Parathyroid adenoma (tissue), 2 donors: Measurements from ENCODE around the gene FOXC1.

Experiments used
- H2AFZ ChIP-seq: fragments of 300-600 bp; sonication (generic); one replicate; pipeline ENCODE4 v1.7.0; 2017; ENCODE audit warnings: antibody characterized with exemption, mild to moderate bottlenecking
- H3K27ac ChIP-seq: fragments of 300-600 bp; sonication (generic); one replicate; pipeline ENCODE4 v1.7.0; 2017
- H3K27me3 ChIP-seq: fragments of 300-600 bp; sonication (generic); one replicate; pipeline ENCODE4 v1.7.0; 2017; ENCODE audit warnings: low read length; ENCODE audit not compliant: control insufficient read depth, insufficient read depth
- H3K36me3 ChIP-seq: fragments of 300-600 bp; sonication (generic); one replicate; pipeline ENCODE4 v1.7.0; 2017; ENCODE audit warnings: low read length; ENCODE audit not compliant: control insufficient read depth, insufficient read depth
- H3K4me1 ChIP-seq: fragments of 300-600 bp; sonication (generic); one replicate; pipeline ENCODE4 v1.7.0; 2017; ENCODE audit warnings: control low read depth
- H3K4me2 ChIP-seq: fragments of 300-600 bp; sonication (generic); one replicate; pipeline ENCODE4 v1.7.0; 2017; ENCODE audit warnings: low read length
- H3K4me3 ChIP-seq: fragments of 300-600 bp; sonication (generic); one replicate; pipeline ENCODE4 v1.7.0; 2017; ENCODE audit warnings: low read depth, low read length
- H3K79me2 ChIP-seq: fragments of 300-600 bp; sonication (generic); one replicate; pipeline ENCODE4 v1.7.0; 2017; ENCODE audit warnings: control low read depth
- H3K9ac ChIP-seq: fragments of 300-600 bp; sonication (generic); one replicate; pipeline ENCODE4 v1.7.0; 2017; ENCODE audit warnings: mild to moderate bottlenecking
- H3K9me3 ChIP-seq: fragments of 300-600 bp; sonication (generic); one replicate; pipeline ENCODE4 v1.7.0; 2017; ENCODE audit warnings: low read length; ENCODE audit not compliant: control insufficient read depth
- CTCF ChIP-seq: fragments of 300-600 bp; sonication (generic); IDR thresholded peaks from one replicate; pipeline ENCODE4 v1.7.0; 2017; ENCODE audit warnings: antibody characterized with exemption, mild to moderate bottlenecking
- donor health status: primary hyperparathyroidism.

Gene FOXC1

DNA sequence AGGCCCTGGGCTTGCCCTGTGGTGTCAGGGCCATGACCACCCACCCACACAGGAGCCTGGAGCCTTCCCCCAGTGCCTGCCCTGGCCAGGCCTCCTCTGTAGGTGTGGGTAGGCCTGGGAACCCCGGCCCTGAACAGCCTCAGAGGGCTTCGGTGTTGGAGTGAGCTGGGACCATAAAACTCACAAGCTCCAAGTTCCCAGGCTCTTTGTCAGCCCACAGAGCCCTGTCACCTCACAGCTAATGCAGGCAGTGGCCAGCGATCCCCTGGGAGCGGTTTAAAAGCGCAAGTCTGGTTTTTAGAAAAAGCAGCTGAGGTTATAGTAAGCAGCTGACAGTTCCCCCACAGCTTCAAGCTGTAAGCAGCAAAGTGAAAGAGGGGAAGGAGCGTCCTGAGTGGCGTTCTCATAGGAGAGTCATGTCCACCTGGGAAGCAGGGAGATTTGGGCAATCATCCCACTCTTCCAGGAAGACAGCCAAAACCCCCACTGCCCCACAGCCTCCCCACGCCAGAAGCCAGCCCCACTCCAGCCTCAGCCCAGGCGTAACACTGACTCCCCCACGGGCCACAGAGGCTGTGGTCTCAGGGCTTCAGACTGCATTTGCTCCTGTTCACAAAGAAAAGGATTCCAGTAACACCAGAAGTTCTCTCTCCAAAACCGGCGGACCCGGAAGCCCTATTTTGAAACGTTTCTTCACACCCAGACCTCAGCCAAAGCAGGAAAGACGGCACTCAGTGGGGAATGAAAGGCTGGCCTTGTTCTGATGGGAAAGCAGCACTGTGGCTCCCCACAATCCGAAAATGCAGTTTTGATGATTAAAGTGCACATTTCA is 34.3 kb upstream of the FOXC1 start:
- H3K4me1 ChIP-seq = no peaks in the 10 kb centered on the region
- H3K9me3 ChIP-seq = no peaks in the 10 kb centered on the region
- H3K4me2 ChIP-seq = no peak overlapping the region
- H3K27me3 ChIP-seq = no peaks in the 10 kb centered on the region
- no peaks in the 10 kb centered on the region for H3K36me3 ChIP-seq
- no peak overlapping the region for H3K4me3 ChIP-seq
- TF ChIP-seq CTCF = no peak
- H3K27ac ChIP-seq = no peak overlapping the region
- no peak overlapping the region for H2AFZ ChIP-seq
- no peak overlapping the region for H3K9ac ChIP-seq
- H3K79me2 ChIP-seq = no peaks in the 10 kb centered on the region

GRCh38 chr6:1576166-1576565 is 33.5 kb upstream of the FOXC1 start:
- Histone ChIP-seq H3K4me1 (no peaks in the 10 kb centered on the region), H3K79me2 (no peaks in the 10 kb centered on the region), H3K4me3 (no peak overlapping the region), H3K4me2 (no peak overlapping the region), H2AFZ (no peak overlapping the region), H3K27me3 (no peaks in the 10 kb centered on the region), H3K36me3 (no peaks in the 10 kb centered on the region), H3K9ac (no peak overlapping the region), H3K27ac (no peak overlapping the region), H3K9me3 (no peaks in the 10 kb centered on the region)
- no peak for TF ChIP-seq CTCF

DNA sequence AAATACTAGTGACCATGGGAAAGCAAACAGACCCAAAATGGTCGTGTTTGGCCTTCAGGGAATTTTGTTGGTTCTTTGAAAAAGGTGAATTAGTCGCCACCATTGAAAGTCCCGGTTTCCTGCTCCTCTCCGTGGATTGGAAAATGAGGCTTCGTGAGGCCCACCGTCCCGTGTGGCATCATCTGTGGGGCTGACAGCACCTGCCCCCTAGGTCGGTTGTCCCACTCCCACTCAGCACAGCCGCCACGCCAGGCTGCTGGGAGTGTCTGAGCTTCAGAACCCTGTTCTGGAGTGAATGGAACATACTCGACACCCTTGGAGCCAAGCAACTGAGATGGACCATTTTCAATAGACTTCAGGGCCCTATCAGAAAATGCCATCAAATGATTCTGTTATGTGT is 33.0 kb upstream of the FOXC1 start:
- Histone ChIP-seq H3K9me3 (no peaks in the 10 kb centered on the region), H3K4me3 (no peak overlapping the region), H3K27ac (no peak overlapping the region), H2AFZ (no peak overlapping the region), H3K79me2 (no peaks in the 10 kb centered on the region), H3K27me3 (no peaks in the 10 kb centered on the region), H3K4me2 (no peak overlapping the region), H3K4me1 (no peaks in the 10 kb centered on the region), H3K36me3 (no peaks in the 10 kb centered on the region), H3K9ac (no peak overlapping the region)
- no peak for TF ChIP-seq CTCF

DNA sequence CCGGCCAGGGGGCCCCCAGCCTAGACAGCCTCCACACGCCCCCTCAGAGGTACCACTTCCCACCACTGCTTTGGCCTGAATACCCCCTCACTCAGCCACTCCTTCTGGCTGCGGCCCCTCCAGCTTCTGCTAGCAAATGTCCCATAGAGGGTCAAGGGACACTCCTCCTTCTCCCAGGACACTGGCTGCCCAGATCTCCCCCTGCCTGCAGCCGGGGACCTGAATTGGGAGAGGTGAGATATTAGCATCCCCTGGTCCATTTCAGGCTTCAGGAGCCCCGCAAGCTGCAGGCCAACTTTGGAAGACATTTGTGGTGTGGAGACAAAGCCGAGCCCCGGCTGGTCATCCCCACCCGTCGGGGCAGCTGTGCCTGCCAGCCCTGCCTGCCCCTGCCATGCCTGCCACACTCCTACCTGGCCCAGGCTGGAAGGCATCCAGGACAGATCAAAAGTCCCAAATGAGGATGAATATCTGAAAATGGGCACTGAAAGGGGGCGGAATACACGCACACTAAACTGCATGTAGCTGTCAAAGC is 32.5 kb upstream of the FOXC1 start:
- H3K36me3 ChIP-seq = no peaks in the 10 kb centered on the region
- no peak for TF ChIP-seq CTCF
- H3K4me2 ChIP-seq = no peak overlapping the region
- no peaks in the 10 kb centered on the region for H3K79me2 ChIP-seq
- H3K4me3 ChIP-seq = no peak overlapping the region
- no peak overlapping the region for H2AFZ ChIP-seq
- H3K27ac ChIP-seq = no peak overlapping the region
- H3K4me1 ChIP-seq = no peaks in the 10 kb centered on the region
- H3K9me3 ChIP-seq = no peaks in the 10 kb centered on the region
- H3K9ac ChIP-seq = no peak overlapping the region
- H3K27me3 ChIP-seq = no peaks in the 10 kb centered on the region
